K562 (cell line): Measurements from ENCODE around the gene NT5C. TPM values are rescaled to one million over a fixed set of nuclear protein-coding genes. Genes with fewer than 3 reads are reported as not detected.
A peak's percentile ranks its signal among the peaks of the same experiment; 100 is the strongest.

Source experiments
- ATAC-seq: fragments of 200-7000 bp; cut with Tn5 transposase; 3 replicates; pipeline ENCODE4 v1.9.1; 2020; ENCODE audit warnings: moderate library complexity
- BruUV-seq: library from RNA; stranded (reverse); fragments of 400-500 nt; replicated peaks from 2 replicates; lab custom pipeline; 2021; lab: Mats Ljungman, UMichigan
- CTCF ChIA-PET: fragments of 300-600 bp; formaldehyde crosslinking; extraction: SDS; loops from one replicate; lab custom pipeline; 2021; ENCODE audit warnings: low intra/inter-chr PET ratio; lab: Yijun Ruan, JAX
- POLR2A ChIA-PET: fragments of 300-600, 350-650 bp; sonication (Branson Sonifier 250); formaldehyde crosslinking; extraction: SDS; loops from one replicate; lab custom pipeline; 2021; ENCODE audit warnings: antibody characterized with exemption, inconsistent platforms; lab: Yijun Ruan, JAX
- DNase-seq, 4 experiments: peaks; one replicate each; pipeline versions ENCODE4 v3.0.0 to v3.0.0-alpha.2; 2011 to 2018; ENCODE audit warnings: low spot score in 3 of 4, mixed read lengths in 3 of 4; ENCODE audit errors: extremely low read depth in 1 of 4
- FAIRE-seq: peaks from 2 replicates; lab custom pipeline; 2011; peaks lifted over from hg19 to GRCh38; lab: Jason Lieb, UNC
- H2AFZ ChIP-seq: 2 replicates; pipeline ENCODE4 v1.6.0; 2011; ENCODE audit warnings: low read depth, low read length, control low read depth, inconsistent platforms
- H3K27ac ChIP-seq: fragments of 200-600 bp; 3 replicates; pipeline ENCODE4 v1.8.0; 2011; ENCODE audit warnings: low read depth, mild to moderate bottlenecking, control low read depth, inconsistent platforms, low read length, moderate library complexity, mixed read lengths; ENCODE audit errors: extremely low read depth
- H3K27me3 ChIP-seq, 2 experiments: fragments of 300-600 bp in 1 of 2; 2 replicates in 1 of 2; 3 replicates in 1 of 2; pipeline versions ENCODE4 v1.6.0 to v1.8.0; 2011; ENCODE audit warnings: inconsistent platforms in 2 of 2, low read length in 2 of 2, mild to moderate bottlenecking in 1 of 2, mixed read lengths in 1 of 2, moderate library complexity in 1 of 2; ENCODE audit not compliant: control insufficient read depth in 2 of 2, insufficient read depth in 2 of 2
- H3K36me3 ChIP-seq: fragments of 300-600 bp; 3 replicates; pipeline ENCODE4 v1.8.0; 2011; ENCODE audit warnings: mild to moderate bottlenecking, low read length, inconsistent platforms; ENCODE audit not compliant: control insufficient read depth, insufficient read depth
- H3K4me1 ChIP-seq, 2 experiments: fragments of 200-600 bp in 1 of 2; replicated peaks in 1 of 2; 2 replicates in 1 of 2; 3 replicates in 1 of 2; pipeline versions ENCODE4 v1.5.1 to v1.8.0; 2011; ENCODE audit warnings: inconsistent platforms in 2 of 2, low read length in 2 of 2, mild to moderate bottlenecking in 1 of 2, mixed read lengths in 1 of 2, moderate library complexity in 1 of 2; ENCODE audit not compliant: control insufficient read depth in 2 of 2, insufficient read depth in 2 of 2
- H3K4me2 ChIP-seq: 2 replicates; pipeline ENCODE4 v1.6.1; 2011; ENCODE audit warnings: low read length, control low read depth, inconsistent platforms, mixed read lengths; ENCODE audit not compliant: insufficient read depth
- H3K4me3 ChIP-seq: fragments of 200-600 bp; sonication (generic), shearing (Covaris generic); 2 replicates; pipeline ENCODE4 v1.5.1; 2016; ENCODE audit warnings: control low read depth, inconsistent platforms
- H3K79me2 ChIP-seq: fragments of 200-600 bp; 3 replicates; pipeline ENCODE4 v1.8.0; 2011; ENCODE audit warnings: low read length, inconsistent platforms; ENCODE audit not compliant: control insufficient read depth, insufficient read depth
- H3K9ac ChIP-seq, 2 experiments: 2 replicates each; pipeline versions ENCODE4 v1.6.0 to v1.6.1; 2011; ENCODE audit warnings: low read depth in 2 of 2, low read length in 2 of 2, control low read depth in 1 of 2, inconsistent platforms in 1 of 2, mild to moderate bottlenecking in 1 of 2, mixed read lengths in 1 of 2; ENCODE audit not compliant: insufficient read depth in 1 of 2
- H3K9me1 ChIP-seq: one replicate; pipeline ENCODE4 v1.6.0; 2011; ENCODE audit warnings: inconsistent platforms, mild to moderate bottlenecking, low read length, moderate library complexity; ENCODE audit not compliant: control insufficient read depth, insufficient read depth
- H3K9me3 ChIP-seq: replicated peaks from 2 replicates; pipeline ENCODE4 v1.5.1; 2011; ENCODE audit warnings: low read depth, low read length, inconsistent platforms; ENCODE audit not compliant: control insufficient read depth, insufficient read depth
- H4K20me1 ChIP-seq: replicated peaks from 2 replicates; pipeline ENCODE4 v1.6.1; 2011; ENCODE audit warnings: low read length, inconsistent platforms, mixed read lengths; ENCODE audit not compliant: control insufficient read depth, insufficient read depth
- AFF4 ChIP-seq: sonication (generic); formaldehyde crosslinking; IDR thresholded peaks from 2 replicates; pipeline ENCODE4 v1.8.0; 2023; ENCODE audit warnings: mild to moderate bottlenecking, missing genetic modification reagents
- BRF1 ChIP-seq: IDR thresholded peaks from 3 replicates; pipeline ENCODE4 v1.6.1; 2011; ENCODE audit warnings: borderline replicate concordance, mild to moderate bottlenecking; ENCODE audit not compliant: insufficient read length; ENCODE audit errors: extremely low read depth
- CHAMP1 ChIP-seq: fragments of 450-650 bp; IDR thresholded peaks from 2 replicates; pipeline ENCODE4 v1.6.1; 2016; ENCODE audit warnings: mild to moderate bottlenecking
- GTF2A2 ChIP-seq: IDR thresholded peaks from 2 replicates; pipeline ENCODE4 v1.6.1; 2016; ENCODE audit warnings: mild to moderate bottlenecking, missing genetic modification characterization, missing compliant biosample characterization
- HDGF ChIP-seq: fragments of 450-650 bp; IDR thresholded peaks from 2 replicates; pipeline ENCODE4 v1.6.1; 2016
- JUNB ChIP-seq: fragments of 450-650 bp; formaldehyde crosslinking; conservative IDR thresholded peaks from 2 replicates; pipeline ENCODE4 v1.4.0; 2020; ENCODE audit warnings: mild to moderate bottlenecking
- MAX ChIP-seq: sonication (generic); formaldehyde crosslinking; IDR thresholded peaks from 2 replicates; pipeline ENCODE4 v1.9.0; 2022; ENCODE audit warnings: mild to moderate bottlenecking, missing genetic modification reagents
- NCOR1 ChIP-seq: fragments of 450-650 bp; IDR thresholded peaks from 2 replicates; pipeline ENCODE4 v1.6.1; 2016; ENCODE audit warnings: mild to moderate bottlenecking, moderate library complexity
- NFE2 ChIP-seq: IDR thresholded peaks from 2 replicates; pipeline ENCODE4 v1.6.1; 2014; ENCODE audit warnings: antibody characterized with exemption, low read depth
- PHF20 ChIP-seq: fragments of 450-650 bp; IDR thresholded peaks from 2 replicates; pipeline ENCODE4 v1.6.1; 2018; ENCODE audit not compliant: partially characterized antibody
- RAD51 ChIP-seq: fragments of 450-650 bp; IDR thresholded peaks from 2 replicates; pipeline ENCODE4 v1.7.1; 2016; ENCODE audit warnings: low read depth, mild to moderate bottlenecking, borderline replicate concordance
- RHOXF2B ChIP-seq: fragments of 250-450 bp; sonication (Bioruptor Pico); conservative IDR thresholded peaks from 2 replicates; pipeline ENCODE4 v1.5.1; 2021
- SMAD1 ChIP-seq: fragments of 150-350 bp; IDR thresholded peaks from 2 replicates; pipeline ENCODE4 v1.6.1; 2014; ENCODE audit warnings: low read length, low read depth; ENCODE audit not compliant: partially characterized antibody
- SRF ChIP-seq, 2 experiments: fragments of 250-450, 450-650 bp in 1 of 2; sonication (Bioruptor Pico) in 1 of 2; sonication (generic) in 1 of 2; formaldehyde crosslinking; IDR thresholded peaks; 2 replicates each; pipeline versions ENCODE4 v1.5.0 to v1.5.1; 2020 to 2022; ENCODE audit warnings: mild to moderate bottlenecking in 1 of 2, missing genetic modification reagents in 1 of 2
- SRSF7 ChIP-seq: fragments of 200-400 bp; formaldehyde crosslinking; optimal IDR thresholded peaks from 2 replicates; pipeline ENCODE3; 2017; ENCODE audit warnings: mild to moderate bottlenecking, low read depth, low read length
- ZNF23 ChIP-seq: fragments of 250-450 bp; sonication (Bioruptor Pico); IDR thresholded peaks from 2 replicates; pipeline ENCODE4 v1.4.0; 2020; ENCODE audit warnings: mild to moderate bottlenecking
- ZNF274 ChIP-seq: IDR thresholded peaks from 2 replicates; pipeline ENCODE4 v1.6.1; 2011; ENCODE audit warnings: low read depth, mild to moderate bottlenecking, low read length, moderate library complexity, borderline replicate concordance
- ZNF444 ChIP-seq: fragments of 250-450 bp; sonication (Bioruptor Pico); IDR thresholded peaks from 2 replicates; pipeline ENCODE4 v1.4.0; 2020; ENCODE audit warnings: mild to moderate bottlenecking, moderate library complexity
- ZNF644 ChIP-seq: fragments of 200-800 bp; sonication (Bioruptor generic); IDR thresholded peaks from 2 replicates; pipeline ENCODE4 v1.6.1; 2016; ENCODE audit warnings: low read depth, missing genetic modification characterization, missing compliant biosample characterization
- WGBS: fragments of 100-300 bp; shearing (Covaris generic); methylation state at CpG from one replicate; pipeline ENCODE4 v1.1.6; 2016; ENCODE audit warnings: low coverage, mixed read lengths; ENCODE audit not compliant: insufficient coverage; ENCODE audit errors: missing lambda C conversion rate; 5-methylcytosine and 5-hydroxymethylcytosine counted together
- in situ Hi-C: fragments of 300-500 bp; cut with MboI; formaldehyde crosslinking; loops from 4 replicates; pipeline ENCODE4 v1.15.0; 2018; ENCODE audit warnings: inconsistent platforms, mixed read lengths
- intact Hi-C: fragments of 100-400 bp; cut with micrococcal nuclease; formaldehyde crosslinking; loops from 2 replicates; pipeline ENCODE4 v1.14.2; 2022
- polyA plus RNA-seq, 8 experiments: library from polyadenylated mRNA; depleted of rRNA in 4 of 8; stranded (reverse) in 5 of 8; unstranded in 3 of 8; fragments of >200 nt; fragmentation: Nextera tagmentation in 2 of 8; fragmentation: Illumina TruSeq in 1 of 8; extraction: Ambion mirVana in 2 of 8; extraction: Trizol in 1 of 8; gene quantifications; 2 replicates each; pipeline versions ENCODE4 v1.2.1 to v1.2.3, GENCODE V29; 2011 to 2014; ENCODE audit warnings: inconsistent platforms in 1 of 8, missing spikeins in 1 of 8
- total RNA-seq, 7 experiments: library from RNA; depleted of rRNA in 6 of 7; stranded (reverse); fragments of >200 nt in 6 of 7; fragmentation: Illumina TruSeq in 2 of 7; extraction: Trizol in 2 of 7; gene quantifications; 2 replicates each; pipeline versions ENCODE4 v1.2.1 to v1.2.3, GENCODE V29; 2011 to 2021; ENCODE audit warnings: low replicate concordance in 1 of 7

NT5C gene
- total and polyA plus RNA-seq, 9 of the 15 experiments (the other 6 are each of a cell fraction or from before 2014, with no cell fraction given) = 2.9 to 205 (median 45.0) TPM

GRCh38 chr17:75116737-75117136 lies 14.8 kb downstream of the NT5C start:
- in situ Hi-C loops (loop anchor here (10.0 kb wide), 1 partner anchor 298 kb away; no protein-coding TSS in a partner anchor), intact Hi-C loops (no loop called here)
- H3K4me3 ChIP-seq = no peak overlapping the region
- H3K9ac ChIP-seq = 0 out of 4 replicates have a peak overlapping the region, but pooled peaks of 1 of the 2 experiments have one; percentile 76
- ChIA-PET CTCF (no interaction called here), POLR2A (interaction anchor here (0.7 to 1.7 kb wide), 5 partner anchors 10 to 105 kb away, joined by 3 to 6 read pairs (median 4); partner anchors contain the start of genes JPT1 and NT5C)
- H3K9me1 ChIP-seq = no peaks in the 10 kb centered on the region
- no TSS peak for BruUV-seq
- H3K27ac ChIP-seq = no peak overlapping the region
- WGBS = 81% methylated on average over 9 of the region's 9 CpGs
- no peaks in the 10 kb centered on the region for H4K20me1 ChIP-seq
- no peak for ATAC-seq
- H2AFZ ChIP-seq = no peak overlapping the region
- TF ChIP-seq AFF4 (CRISPR knock-in tag) = no peak
- TF ChIP-seq SMAD1 = no peak
- no peak for TF ChIP-seq JUNB (CRISPR knock-in tag)
- TF ChIP-seq ZNF23 (CRISPR knock-in tag) = no peak
- TF ChIP-seq RAD51 = no peak
- no peak for TF ChIP-seq PHF20
- TF ChIP-seq ZNF274 = no peak
- TF ChIP-seq ZNF644 (tag) = no peak
- no peak for TF ChIP-seq SRSF7
- no peak for TF ChIP-seq NFE2
- TF ChIP-seq ZNF444 (CRISPR knock-in tag) = no peak
- no peak for TF ChIP-seq HDGF
- TF ChIP-seq CHAMP1 = no peak
- no peak for TF ChIP-seq NCOR1
- TF ChIP-seq GTF2A2 (tag) = no peak
- TF ChIP-seq BRF1 = no peak
- no peak for TF ChIP-seq RHOXF2B
- TF ChIP-seq SRF (CRISPR knock-in tag; IDR thresholded peaks at IDR 0.05) = no peak
- no peak for TF ChIP-seq MAX (CRISPR knock-in tag)
- TF ChIP-seq, all 486 proteins: peak for 0
- DNase-seq (no peak), FAIRE-seq (no peak)
- Histone ChIP-seq H3K9me3 (no peaks in the 10 kb centered on the region), H3K27me3 (no peaks in the 10 kb centered on the region), H3K79me2 (peaks cover 17% of the 10 kb centered on the region), H3K4me2 (no peak overlapping the region), H3K36me3 (peaks cover 37% of the 10 kb centered on the region; the same call in 2 of the 3 replicates), H3K4me1 (peaks cover 10 to 18% of the 10 kb centered on the region in 2 experiments)
